CD4-positive, alpha-beta T cell treated with Interleukin-15 for 4 hours (primary cell): Measurements from ENCODE around the gene SCYGR8.
"Not testable (repeated sequence)": the region's sequence is repeated elsewhere in the genome, so short reads cannot be mapped to it uniquely, and the experiment has no call there.

ENCODE experiments used
- DNase-seq: peaks from one replicate; pipeline ENCODE4 v3.0.0-alpha.2; 2020; ENCODE audit warnings: low spot score

SCYGR8 gene

DNA sequence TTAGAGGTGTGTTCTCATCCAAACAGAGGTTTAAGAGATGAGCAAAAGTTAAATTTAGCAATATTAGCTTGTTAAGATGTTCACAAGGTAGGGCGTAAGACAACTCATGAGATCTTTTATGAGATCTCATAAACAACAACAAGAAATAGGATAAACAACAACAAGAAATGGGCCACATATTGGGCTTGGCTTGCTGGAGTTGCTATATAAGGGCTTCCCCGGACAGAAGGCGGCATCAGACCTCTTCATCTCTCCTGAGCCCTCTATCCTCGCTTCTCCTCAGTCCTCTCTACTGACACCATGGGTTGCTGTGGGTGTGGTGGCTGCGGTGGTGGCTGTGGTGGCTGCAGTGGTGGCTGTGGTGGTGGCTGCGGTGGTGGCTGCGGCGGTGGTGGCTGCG lies at the start of gene SCYGR8:
SCYGR8 (plus strand) TSS at position 301 of the 400 bp plus-strand sequence; CDS start at position 301, 0 bp downstream.
- no peak for DNase-seq

- DNase-seq, result no peak
Measured at GRCh38 chr2:227696990-227697679, 48.6 kb upstream of the SCYGR8 start.

GRCh38 chr2:227701556-227701955 lies 44.1 kb upstream of the SCYGR8 start:
- no peak for DNase-seq

- DNase-seq, result no peak
Measured at GRCh38 chr2:227703280-227703732, 42.4 kb upstream of the SCYGR8 start.

DNA sequence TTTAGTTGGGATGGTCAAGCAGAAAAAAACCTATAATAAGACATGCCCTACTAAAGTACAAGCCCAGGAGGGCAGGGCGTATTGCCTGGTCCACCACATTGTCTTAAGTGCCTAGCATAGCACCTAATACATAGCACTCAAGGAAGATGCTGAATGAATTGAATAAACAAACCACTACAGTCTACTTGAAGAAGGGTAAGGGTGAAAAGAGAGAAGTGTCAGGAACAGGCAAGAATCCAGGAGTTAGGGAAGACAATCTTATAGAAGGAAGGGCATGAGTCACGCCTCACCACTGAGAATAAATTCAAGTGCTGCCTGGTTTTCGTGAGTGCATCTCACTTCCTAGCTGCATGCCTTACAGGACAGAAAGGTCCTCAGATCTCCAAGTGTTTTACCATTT lies 41.7 kb upstream of the SCYGR8 start:
- DNase-seq, result no peak

DNA sequence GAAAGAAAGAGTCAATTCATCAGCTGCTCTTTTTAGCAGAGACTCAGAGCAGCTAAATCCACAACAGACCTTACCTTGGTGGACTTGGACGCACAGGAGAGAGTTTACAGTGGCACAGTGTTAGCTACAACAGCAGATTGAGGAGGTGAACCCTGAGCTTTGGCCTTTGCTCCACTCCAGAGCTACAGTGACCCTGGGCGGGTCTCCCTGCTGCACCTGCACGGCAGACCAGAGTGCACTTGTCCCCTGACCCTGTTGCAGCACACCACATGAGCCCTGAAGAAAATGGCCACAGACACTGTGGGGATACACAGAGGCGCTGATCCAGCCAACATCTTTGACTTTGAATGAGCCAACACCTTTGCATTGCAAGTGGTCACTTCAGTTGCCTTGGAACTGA lies 38.8 kb upstream of the SCYGR8 start:
- DNase-seq, result no peak

DNA sequence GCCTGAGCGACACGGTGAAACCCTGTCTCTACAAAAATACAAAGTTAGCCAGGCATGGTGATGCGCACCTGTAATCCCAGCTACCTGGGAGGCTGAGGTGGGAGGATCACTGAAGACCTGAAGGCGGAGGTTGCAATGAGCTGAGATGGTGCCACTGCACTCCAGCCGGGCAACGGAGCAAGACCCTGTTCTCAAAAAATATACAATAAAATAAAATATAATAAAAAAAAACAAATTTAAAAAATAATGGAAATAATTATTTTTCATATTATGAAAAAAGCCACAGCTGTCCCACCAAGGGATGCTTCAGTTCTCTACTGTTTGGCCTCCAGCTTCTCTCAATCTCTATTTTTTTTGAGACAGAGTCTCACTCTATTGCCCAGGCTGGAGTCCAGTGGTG lies 38.3 kb upstream of the SCYGR8 start:
- DNase-seq, result no peak

DNA sequence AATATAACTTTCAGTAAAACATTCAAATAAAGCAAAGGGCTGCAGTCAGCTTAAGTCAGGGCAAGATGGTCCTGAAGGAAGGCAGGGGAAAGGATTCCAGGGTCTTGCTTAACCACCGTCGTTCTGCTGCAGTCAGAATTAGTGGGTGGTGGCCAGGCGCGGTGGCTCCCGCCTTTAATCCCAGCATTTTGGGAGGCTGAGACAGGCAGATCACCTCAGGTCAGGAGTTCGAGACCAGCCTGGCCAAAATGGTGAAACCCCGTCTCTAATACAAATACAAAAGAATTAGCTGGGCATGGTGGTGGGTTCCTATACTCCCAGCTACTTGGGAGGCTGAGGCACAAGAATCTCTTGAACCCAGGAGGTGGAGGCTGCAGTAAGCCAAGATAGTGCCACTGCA lies 34.7 kb upstream of the SCYGR8 start:
- DNase-seq, result no peak

DNA sequence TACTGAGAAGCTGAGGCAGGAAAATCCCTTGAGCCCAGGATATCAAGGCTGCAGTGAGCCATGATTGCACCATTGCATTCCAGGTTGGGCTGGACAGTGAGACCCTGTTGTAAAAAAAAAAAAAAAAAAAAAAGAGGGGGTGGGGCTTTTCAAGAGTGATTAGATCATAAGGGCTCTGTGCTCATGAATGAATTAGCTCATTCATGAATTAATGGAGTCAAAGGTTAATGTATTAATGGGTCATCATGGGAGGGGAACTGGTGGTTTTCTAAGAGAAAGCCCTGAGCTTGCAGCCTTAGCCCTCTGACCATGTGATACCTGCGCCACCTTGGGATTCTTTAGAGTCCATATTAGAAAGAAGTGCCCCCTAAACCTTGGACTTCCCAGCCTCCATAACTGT lies 32.4 kb upstream of the SCYGR8 start:
- no peak for DNase-seq

GRCh38 chr2:227716501-227716900 lies 29.2 kb upstream of the SCYGR8 start:
- no peak for DNase-seq

- no peak for DNase-seq
Measured at GRCh38 chr2:227717687-227718567, 27.8 kb upstream of the SCYGR8 start, which contains the start of gene SLC19A3. SLC19A3 (minus strand) TSS chr2:227718028; CDS start chr2:227702318, 15,710 bp downstream.

- no peak for DNase-seq
Measured at GRCh38 chr2:227719641-227720040, 26.1 kb upstream of the SCYGR8 start.

DNA sequence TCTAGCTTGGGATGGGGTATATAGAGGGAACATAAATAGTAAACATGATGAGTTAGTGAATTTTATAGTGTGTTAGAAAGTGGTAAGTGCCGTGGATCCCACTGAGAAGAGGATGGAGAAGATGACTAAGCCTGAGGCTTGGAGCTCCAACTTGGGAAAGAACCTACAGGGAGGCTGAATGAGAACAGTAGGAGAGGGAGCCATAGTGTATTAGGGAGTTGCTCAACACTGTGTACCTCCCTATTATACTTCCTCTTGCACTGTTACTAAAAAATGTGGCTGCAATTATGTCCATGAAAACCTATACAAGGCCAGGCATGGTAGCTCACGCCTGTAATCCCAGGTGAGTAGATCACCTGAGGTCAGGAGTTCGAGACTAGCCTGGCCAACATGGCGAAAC lies 25.0 kb upstream of the SCYGR8 start:
- DNase-seq, result no peak

DNA sequence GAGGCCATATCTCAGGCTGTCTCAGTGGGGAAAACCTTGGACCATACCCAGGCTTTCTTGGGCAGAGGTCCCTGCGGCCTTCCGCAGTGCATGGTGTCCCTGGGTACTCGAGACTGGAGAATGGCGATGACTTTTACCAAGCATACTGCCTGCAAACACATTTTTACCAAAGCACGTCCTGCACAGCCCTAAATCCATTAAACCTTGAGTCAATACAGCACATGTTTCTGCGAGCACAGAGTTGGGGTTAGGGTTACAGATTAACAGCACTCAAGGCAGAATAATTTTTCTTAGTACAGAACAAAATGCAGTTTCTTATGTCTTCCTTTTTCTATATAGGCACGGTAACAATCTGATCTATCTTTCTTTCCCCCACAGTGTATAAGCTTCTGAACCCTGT lies 22.9 kb upstream of the SCYGR8 start:
- DNase-seq, result not testable (repeated sequence)

DNA sequence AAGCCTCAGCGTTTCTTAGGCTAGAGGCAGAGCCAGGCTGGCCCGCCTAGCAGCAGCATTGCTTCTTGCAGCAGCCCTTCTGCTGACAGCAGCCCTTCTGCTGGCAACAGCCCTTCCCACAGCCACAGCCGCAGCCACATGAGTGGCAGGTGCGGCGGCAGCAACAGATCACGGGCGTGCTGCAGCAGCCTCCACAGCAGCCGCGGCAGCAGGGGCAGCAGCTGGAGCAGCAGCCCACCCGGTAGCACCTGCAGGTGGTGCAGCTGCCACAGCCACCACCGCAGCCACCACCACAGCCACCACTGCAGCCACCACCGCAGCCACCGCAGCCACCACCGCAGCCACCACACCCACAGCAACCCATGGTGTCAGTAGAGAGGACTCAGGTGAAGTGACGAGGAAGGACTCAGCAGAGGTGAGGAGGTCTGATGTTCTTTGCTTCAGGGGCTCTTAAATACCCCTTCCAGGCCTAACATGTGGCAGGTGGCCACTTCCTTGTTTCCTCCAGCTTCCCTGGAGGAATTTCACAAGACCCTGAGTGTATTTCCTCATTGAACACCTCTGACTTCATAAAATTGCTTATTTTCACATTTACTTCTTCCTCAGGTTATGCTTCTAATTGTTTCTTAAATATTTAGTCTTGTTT lies 21.2 kb upstream of the SCYGR8 start, which contains the start of gene SCYGR6:
SCYGR6 (minus strand) TSS at position 364 of the 646 bp plus-strand sequence; CDS start at position 364, 0 bp downstream.
- DNase-seq, result no peak

DNA sequence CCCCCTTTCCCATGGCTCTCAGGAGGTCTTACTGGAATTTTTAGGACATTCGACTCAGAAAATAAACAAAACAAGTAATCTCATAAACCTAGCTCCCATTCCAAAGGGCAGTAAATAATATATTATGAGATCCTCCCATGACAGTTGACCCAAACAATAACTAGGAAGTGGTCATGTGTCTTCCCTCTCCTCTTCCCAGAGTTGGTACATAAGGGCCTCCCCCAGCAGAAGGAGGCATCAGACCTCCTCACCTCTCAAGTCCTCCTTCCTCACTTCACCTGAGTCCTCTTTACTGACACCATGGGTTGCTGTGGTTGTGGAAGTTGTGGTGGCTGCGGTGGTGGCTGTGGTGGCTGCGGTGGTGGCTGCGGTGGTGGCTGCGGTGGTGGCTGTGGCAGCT lies 17.7 kb upstream of the SCYGR8 start, which contains the start of gene SCYGR7:
SCYGR7 (plus strand) TSS at position 301 of the 400 bp plus-strand sequence; CDS start at position 301, 0 bp downstream.
- DNase-seq, result no peak

DNA sequence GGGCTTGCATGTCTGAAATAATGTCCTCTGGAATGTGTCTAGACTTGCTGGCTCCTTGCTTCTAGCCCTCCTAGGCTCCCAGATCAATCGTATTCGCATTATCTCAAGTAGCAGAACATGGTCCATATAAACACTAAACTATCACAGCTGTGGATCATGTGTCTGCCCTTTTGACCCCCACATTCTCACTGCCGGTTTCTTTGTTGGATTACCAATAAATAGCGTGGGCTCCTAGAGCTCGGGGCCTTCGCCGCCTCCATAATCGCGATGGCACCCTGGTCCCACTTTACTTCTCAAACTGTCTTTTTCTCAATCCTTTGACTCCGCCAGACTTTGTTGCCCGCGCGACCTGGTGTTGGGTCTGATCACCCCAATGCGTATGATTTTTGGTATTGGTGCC lies 6.3 kb upstream of the SCYGR8 start:
- no peak for DNase-seq

- not testable (repeated sequence) for DNase-seq
Measured at GRCh38 chr2:227740705-227741104, 5.0 kb upstream of the SCYGR8 start.

DNA sequence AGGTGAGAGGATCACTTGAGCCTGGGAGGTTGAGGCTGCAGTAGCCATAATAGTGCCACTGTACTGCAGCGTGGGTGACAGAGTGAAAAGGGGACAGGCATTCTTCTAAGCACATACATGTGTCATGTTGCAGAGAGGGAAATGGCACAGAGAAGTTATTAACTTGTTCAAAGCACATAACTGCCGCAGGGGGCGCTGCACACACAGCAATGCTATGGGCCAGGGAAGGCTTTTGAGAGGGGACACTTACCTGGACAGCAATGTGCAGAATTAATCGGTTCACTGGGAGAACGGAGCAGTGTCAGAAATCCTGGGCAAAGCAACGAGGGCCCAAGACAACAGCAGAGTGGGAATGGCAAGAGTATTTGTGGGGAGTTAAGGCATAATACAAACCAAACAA lies 2.4 kb downstream of the SCYGR8 start:
- DNase-seq, result no peak

DNA sequence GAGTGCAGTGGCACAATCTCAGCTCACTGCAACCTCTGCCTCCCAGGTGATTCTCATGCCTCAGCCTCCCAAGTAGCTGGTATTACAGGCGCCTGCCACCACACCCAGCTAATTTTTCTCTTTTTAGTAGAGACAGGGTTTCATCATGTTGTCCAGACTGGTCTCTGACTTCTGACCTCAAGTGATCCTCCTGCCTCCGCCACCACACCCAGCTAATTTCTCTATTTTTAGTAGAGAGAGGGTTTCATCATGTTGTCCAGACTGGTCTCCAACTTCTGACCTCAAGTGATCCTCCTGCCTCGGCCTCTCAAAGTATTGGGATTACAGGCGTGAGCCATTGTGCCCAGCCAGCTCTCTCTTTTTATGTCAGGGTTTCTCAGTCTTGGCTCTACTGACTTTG lies 10.6 kb downstream of the SCYGR8 start:
- DNase-seq, result not testable (repeated sequence)

DNA sequence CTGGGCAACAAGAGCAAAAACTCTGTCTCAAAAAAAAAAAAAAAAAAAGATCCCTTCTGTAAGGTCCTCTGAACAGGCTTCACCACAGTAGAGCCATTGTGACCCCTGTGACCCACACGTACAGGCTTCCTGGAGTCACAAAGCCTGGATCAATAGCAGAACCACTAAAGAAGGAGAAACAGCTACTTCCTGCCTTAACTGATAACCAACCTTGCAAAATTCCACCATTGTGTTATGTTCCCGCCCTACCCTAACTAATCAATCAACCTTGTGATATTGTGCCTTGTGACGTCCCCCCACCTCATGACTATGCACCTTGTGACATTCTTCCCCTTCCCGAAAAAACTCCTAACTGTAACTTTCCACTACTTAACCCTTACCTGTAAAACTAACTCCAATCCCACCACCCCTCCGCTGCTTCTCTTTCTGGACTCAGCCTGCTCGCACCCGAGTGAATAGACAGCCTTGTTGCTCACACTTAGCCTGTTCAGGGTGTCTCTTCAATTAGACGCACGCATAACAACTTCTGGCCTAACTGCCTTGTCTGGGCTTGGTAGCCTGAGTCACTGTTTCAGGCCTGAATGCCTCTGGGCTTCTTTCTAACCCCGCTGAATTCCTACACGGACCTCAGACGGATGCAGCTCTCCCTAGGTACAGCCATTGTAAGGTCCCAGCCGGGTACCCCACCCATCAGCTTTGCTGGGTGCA lies 13.9 kb downstream of the SCYGR8 start:
- DNase-seq, result no peak
